GM12878 (cell line): Measurements from ENCODE around the gene IRF2. TPM values are rescaled to one million over a fixed set of nuclear protein-coding genes. Genes with fewer than 3 reads are reported as not detected.

Experiments used
- BCL3 ChIP-seq: IDR thresholded peaks from 2 replicates; pipeline ENCODE4 v1.6.1; 2011; ENCODE audit warnings: borderline replicate concordance, low read depth, mild to moderate bottlenecking, moderate library complexity, low read length; ENCODE audit not compliant: insufficient read depth, poor library complexity, severe bottlenecking
- CREB1 ChIP-seq: IDR thresholded peaks from 2 replicates; pipeline ENCODE4 v1.6.1; 2012; ENCODE audit warnings: low read depth, mild to moderate bottlenecking, inconsistent platforms
- EGR1 ChIP-seq, 2 experiments: IDR thresholded peaks; 1 replicate in 1 of 2; 2 replicates in 1 of 2; pipeline ENCODE4 v1.6.1; 2011 to 2012; ENCODE audit warnings: low read depth in 2 of 2, low read length in 2 of 2, borderline replicate concordance in 1 of 2, mild to moderate bottlenecking in 1 of 2, moderate library complexity in 1 of 2
- HDAC2 ChIP-seq: fragments of 200-600 bp; sonication (generic); IDR thresholded peaks from 2 replicates; pipeline ENCODE4 v1.6.1; 2017
- JUNB ChIP-seq: IDR thresholded peaks from 2 replicates; pipeline ENCODE4 v1.6.1; 2016; ENCODE audit warnings: antibody characterized with exemption, mild to moderate bottlenecking
- MEF2B ChIP-seq: fragments of 450-650 bp; IDR thresholded peaks from 2 replicates; pipeline ENCODE4 v1.6.1; 2018; ENCODE audit warnings: mild to moderate bottlenecking, moderate library complexity; ENCODE audit not compliant: partially characterized antibody, poor library complexity, severe bottlenecking
- MTA2 ChIP-seq: fragments of 450-650 bp; IDR thresholded peaks from 2 replicates; pipeline ENCODE4 v1.6.1; 2016; ENCODE audit warnings: low read depth, mild to moderate bottlenecking, moderate library complexity
- POLR2AphosphoS5 ChIP-seq: IDR thresholded peaks from 2 replicates; pipeline ENCODE4 v1.6.1; 2011; ENCODE audit warnings: mild to moderate bottlenecking, low read length, inconsistent platforms
- PRDM15 ChIP-seq: fragments of 450-650 bp; formaldehyde crosslinking; IDR thresholded peaks from 2 replicates; pipeline ENCODE4 v1.4.0; 2020; ENCODE audit warnings: mild to moderate bottlenecking, moderate library complexity
- RAD21 ChIP-seq: IDR thresholded peaks from 2 replicates; pipeline ENCODE4 v1.6.1; 2011; ENCODE audit warnings: mild to moderate bottlenecking, low read depth, low read length, moderate library complexity; ENCODE audit not compliant: insufficient read depth
- RELA ChIP-seq: fragments of 450-650 bp; IDR thresholded peaks from 2 replicates; pipeline ENCODE4 v1.8.0; 2014; ENCODE audit warnings: borderline replicate concordance; ENCODE audit not compliant: partially characterized antibody
- SMC3 ChIP-seq: IDR thresholded peaks from 2 replicates; pipeline ENCODE4 v1.6.1; 2011; ENCODE audit warnings: low read length, improper control_type of control experiment, borderline replicate concordance
- SP1 ChIP-seq: IDR thresholded peaks from one replicate; pipeline ENCODE4 v1.6.1; 2011; ENCODE audit warnings: low read depth, low read length
- SRF ChIP-seq, 2 experiments: IDR thresholded peaks; 2 replicates each; pipeline ENCODE4 v1.6.1; 2011; ENCODE audit warnings: low read depth in 2 of 2, low read length in 2 of 2, mild to moderate bottlenecking in 1 of 2, moderate library complexity in 1 of 2
- STAT1 ChIP-seq: fragments of 450-650 bp; conservative IDR thresholded peaks from 2 replicates; pipeline ENCODE4 v1.6.1; 2014; ENCODE audit warnings: antibody characterized with exemption, mild to moderate bottlenecking
- STAT3 ChIP-seq: IDR thresholded peaks from 2 replicates; pipeline ENCODE4 v1.6.1; 2011; ENCODE audit warnings: low read depth, low read length, improper control_type of control experiment
- TCF12 ChIP-seq: IDR thresholded peaks from 2 replicates; pipeline ENCODE4 v1.6.1; 2011; ENCODE audit warnings: low read depth, mild to moderate bottlenecking, low read length
- USF2 ChIP-seq: IDR thresholded peaks from 2 replicates; pipeline ENCODE4 v1.6.1; 2011; ENCODE audit warnings: low read depth, low read length, improper control_type of control experiment, borderline replicate concordance
- WRNIP1 ChIP-seq: IDR thresholded peaks from 2 replicates; pipeline ENCODE4 v1.6.1; 2011; ENCODE audit warnings: low read depth, low read length, improper control_type of control experiment, borderline replicate concordance
- ZBTB33 ChIP-seq: fragments of 450-650 bp; IDR thresholded peaks from 2 replicates; pipeline ENCODE4 v1.6.1; 2017; ENCODE audit warnings: mild to moderate bottlenecking
- ZNF622 ChIP-seq: fragments of 450-650 bp; IDR thresholded peaks from 2 replicates; pipeline ENCODE4 v1.6.1; 2017; ENCODE audit warnings: mild to moderate bottlenecking, inconsistent platforms
- polyA plus RNA-seq, 11 experiments: library from polyadenylated mRNA; depleted of rRNA in 4 of 11; unstranded in 6 of 11; stranded (reverse) in 5 of 11; fragments of >200 nt; fragmentation: Nextera tagmentation in 4 of 11; fragmentation: Illumina TruSeq in 1 of 11; extraction: Ambion mirVana in 4 of 11; extraction: Trizol in 1 of 11; gene quantifications; 1 replicate in 1 of 11; 2 replicates in 10 of 11; pipeline versions ENCODE4 v1.2.1 to v1.2.3, GENCODE V29; 2011 to 2016; ENCODE audit warnings: inconsistent platforms in 2 of 11, missing spikeins in 2 of 11, low read depth in 1 of 11
- total RNA-seq, 4 experiments: library from RNA; depleted of rRNA in 3 of 4; stranded (reverse); fragments of >200 nt in 3 of 4; fragmentation: Illumina TruSeq in 1 of 4; extraction: Trizol in 1 of 4; gene quantifications; 2 replicates each; pipeline versions ENCODE4 v1.2.1 to v1.2.3, GENCODE V29; 2013 to 2021

Gene IRF2
- total and polyA plus RNA-seq, 10 of the 15 experiments (the other 5 are each of a cell fraction or from before 2014, with no cell fraction given), result 45.1 to 99.3 (median 58.9) TPM

GRCh38 chr4:184347251-184348239 lies 126.8 kb downstream of the IRF2 start (continued):
- TF ChIP-seq BCL3 (peak; percentile 97), EGR1 (IDR thresholded peaks at IDR 0.05; ENCODE audit: borderline replicate concordance in 1 of 2, low read depth in 2 of 2, low read length in 2 of 2) (peak in 1 of 2 experiments; percentile 23; a peak in 1 of 3 replicates), SP1 (peak; percentile 25), USF2 (peak; percentile 52; the same call in 1 of the 2 replicates), RAD21 (0 out of 2 replicates have a peak, but pooled peaks have one; percentile 30), SMC3 (peak; percentile 10; the same call in 1 of the 2 replicates), STAT1 (no peak), HDAC2 (no peak), STAT3 (no peak), SRF (IDR thresholded peaks at IDR 0.05; ENCODE audit: low read depth in 2 of 2, low read length in 2 of 2) (no peak), RELA (no peak), PRDM15 (no peak), ZNF622 (no peak), CREB1 (no peak), ZBTB33 (no peak), JUNB (no peak), TCF12 (peak; percentile 61; the same call in 1 of the 2 replicates), MTA2 (peak; percentile 52; the same call in 1 of the 2 replicates), WRNIP1 (no peak), POLR2AphosphoS5 (peak; percentile 89), MEF2B (peak; percentile 98)
